Activated CD4-positive, alpha-beta memory T cell treated with anti-CD3 and anti-CD28 coated beads, Interleukin-2, amount 10 ng/mL, durations not matched to agents 7 days and 5 days (primary cell): ENCODE measurements around the gene WDR35. TPM values are rescaled to one million over a fixed set of nuclear protein-coding genes. Genes with fewer than 3 reads are reported as not detected.

Experiments used
- CTCF ChIA-PET: fragments of 350-600 bp; sonication (Branson Sonifier 250); formaldehyde crosslinking; loops from one replicate; lab custom pipeline; 2021; ENCODE audit warnings: antibody characterized with exemption, inconsistent platforms; lab: Charles Lee
- POLR2A ChIA-PET: fragments of 350-600 bp; sonication (Branson Sonifier 250); formaldehyde crosslinking; loops from one replicate; lab custom pipeline; 2021; ENCODE audit warnings: antibody characterized with exemption; lab: Charles Lee
- DNase-seq: peaks from one replicate; pipeline ENCODE4 v3.0.0-alpha.2; 2020
- H3K27ac Mint-ChIP-seq: one replicate; pipeline ENCODE4 v1.8.0; 2021; ENCODE audit warnings: mild to moderate bottlenecking, mixed read lengths
- H3K27me3 Mint-ChIP-seq: one replicate; pipeline ENCODE4 v1.8.0; 2021; ENCODE audit warnings: mixed read lengths
- H3K36me3 Mint-ChIP-seq: one replicate; pipeline ENCODE4 v1.8.0; 2021; ENCODE audit warnings: low read depth, mixed read lengths
- H3K4me1 Mint-ChIP-seq: one replicate; pipeline ENCODE4 v1.8.0; 2021; ENCODE audit warnings: mixed read lengths
- H3K4me3 Mint-ChIP-seq: one replicate; pipeline ENCODE4 v1.8.0; 2021; ENCODE audit warnings: mild to moderate bottlenecking, mixed read lengths
- H3K9me3 Mint-ChIP-seq: one replicate; pipeline ENCODE4 v1.8.0; 2021; ENCODE audit warnings: mixed read lengths
- total RNA-seq, 2 experiments: library from RNA; stranded (reverse); gene quantifications; one replicate each; pipeline ENCODE4 v1.2.3, GENCODE V29; 2021

WDR35 gene
- total RNA-seq, 2 experiments from 2014 or later, result 4.5 to 4.7 TPM

DNA sequence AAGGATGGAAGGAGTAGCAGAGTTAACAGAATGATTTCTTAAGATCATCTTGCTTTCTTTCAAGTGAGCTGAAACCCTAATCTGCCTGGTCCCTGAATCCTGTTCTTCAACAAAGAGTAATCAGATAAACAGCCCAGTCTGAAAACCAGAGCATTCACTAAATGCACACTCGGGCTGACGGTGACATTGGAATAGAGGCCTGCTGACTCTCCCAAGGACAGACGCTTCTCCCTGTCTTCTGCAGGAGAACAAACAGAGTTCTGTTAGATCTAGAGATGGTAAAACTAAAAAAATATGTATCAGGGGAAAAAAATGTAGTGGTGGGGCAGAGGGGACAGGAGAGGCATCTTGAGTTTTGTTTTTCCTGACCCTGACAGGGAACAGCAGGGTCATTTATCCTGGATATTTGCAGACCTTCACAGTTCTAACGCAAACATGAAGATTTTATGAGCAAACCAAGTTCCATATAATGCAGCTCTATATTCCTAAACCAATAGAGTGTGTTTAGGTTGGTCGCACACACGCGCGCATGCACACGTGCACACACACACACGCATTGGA lies 15.2 kb upstream of the WDR35 start:
- no peak for DNase-seq
- Mint-ChIP-seq H3K4me1 (no peaks in the 10 kb centered on the region), H3K9me3 (no peaks in the 10 kb centered on the region), H3K27ac (no peak overlapping the region), H3K36me3 (no peaks in the 10 kb centered on the region), H3K27me3 (peaks cover 26% of the 10 kb centered on the region), H3K4me3 (no peak overlapping the region)
- ChIA-PET CTCF (interaction anchor here (1.3 kb wide), 1 partner anchor 10 kb away, joined by 5 read pairs; no protein-coding TSS in a partner anchor), POLR2A (no interaction called here)

DNA sequence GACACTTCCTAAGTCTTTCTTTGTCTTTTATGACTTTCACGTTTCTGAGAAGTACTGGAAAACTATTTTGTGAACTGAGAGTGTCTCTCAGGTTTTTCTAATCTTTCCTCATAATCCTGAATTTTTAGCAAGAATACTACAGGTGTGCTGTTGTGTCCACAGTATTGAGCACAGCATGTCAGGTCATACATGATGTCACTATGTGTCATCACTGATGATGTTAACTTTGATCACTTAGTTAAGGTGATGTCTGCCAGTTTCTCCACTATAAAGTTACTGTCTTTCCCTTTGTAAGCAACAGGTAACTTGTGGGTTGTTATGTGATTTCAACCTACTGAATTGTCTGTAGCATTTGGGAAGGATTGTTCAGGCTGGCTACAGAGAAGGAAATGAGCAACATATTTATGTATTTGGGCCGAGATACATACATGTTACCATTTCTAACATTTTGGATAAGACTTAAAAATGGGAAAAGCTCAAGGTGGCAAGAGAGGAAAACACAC lies 11.5 kb upstream of the WDR35 start:
- H3K27ac Mint-ChIP-seq, result no peak overlapping the region
- ChIA-PET CTCF (interaction anchor here (0.6 kb wide), 1 partner anchor 45 kb away, joined by 3 read pairs; no protein-coding TSS in a partner anchor), POLR2A (no interaction called here)
- DNase-seq, result no peak
- H3K4me1 Mint-ChIP-seq, result no peaks in the 10 kb centered on the region
- no peaks in the 10 kb centered on the region for H3K36me3 Mint-ChIP-seq
- H3K9me3 Mint-ChIP-seq, result no peaks in the 10 kb centered on the region
- H3K4me3 Mint-ChIP-seq, result no peak overlapping the region
- H3K27me3 Mint-ChIP-seq, result peaks cover 32% of the 10 kb centered on the region

DNA sequence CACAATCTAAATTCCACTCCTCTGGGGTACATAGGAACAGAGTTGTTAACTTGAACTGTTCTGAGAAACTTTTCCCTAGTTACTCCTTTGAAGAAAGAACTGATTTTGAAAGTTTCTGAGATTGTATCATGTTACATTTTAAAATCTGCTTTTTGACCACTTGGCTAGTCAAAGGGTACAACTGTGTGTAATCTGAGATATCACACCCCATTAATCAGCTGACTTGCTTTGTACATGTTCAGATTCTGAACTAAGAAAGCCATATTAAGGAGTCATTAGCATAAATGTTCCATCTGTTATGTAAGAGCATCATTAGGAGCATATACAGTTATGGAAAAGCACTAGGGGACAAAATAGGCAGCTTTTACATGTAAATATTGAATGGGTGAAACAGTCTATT lies 3.8 kb upstream of the WDR35 start:
- Mint-ChIP-seq H3K27me3 (peaks cover 37% of the 10 kb centered on the region), H3K4me3 (no peak overlapping the region), H3K36me3 (peaks cover 3% of the 10 kb centered on the region), H3K27ac (no peak overlapping the region), H3K9me3 (no peaks in the 10 kb centered on the region), H3K4me1 (peaks cover 22% of the 10 kb centered on the region)
- no peak for DNase-seq
- POLR2A ChIA-PET, result no interaction called here
- CTCF ChIA-PET, result interaction anchor here (0.8 kb wide), 1 partner anchor 39 kb away, joined by 3 read pairs; no protein-coding TSS in a partner anchor

DNA sequence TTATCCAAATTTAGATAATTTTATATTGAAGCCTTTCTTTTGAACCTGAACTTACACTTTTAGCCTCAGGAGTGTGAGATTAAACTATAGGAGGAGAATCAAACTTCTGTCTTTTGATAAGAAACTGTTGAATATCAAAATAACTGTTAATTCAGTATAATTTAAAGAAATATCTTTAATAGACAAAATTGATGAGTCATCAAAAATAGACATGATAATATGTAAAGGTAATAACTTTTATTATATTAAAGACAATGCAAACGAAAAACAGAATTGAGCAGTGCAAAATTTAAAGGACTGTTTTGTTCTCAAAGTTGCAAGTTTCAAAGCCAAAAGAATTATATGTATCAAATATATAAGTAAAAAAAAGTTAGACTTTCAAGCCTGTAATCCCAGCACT lies 2.0 kb upstream of the WDR35 start:
- H3K36me3 Mint-ChIP-seq, result peaks cover 3% of the 10 kb centered on the region
- H3K4me3 Mint-ChIP-seq, result no peak overlapping the region
- peaks cover 31% of the 10 kb centered on the region for H3K4me1 Mint-ChIP-seq
- no peaks in the 10 kb centered on the region for H3K9me3 Mint-ChIP-seq
- ChIA-PET CTCF (no interaction called here), POLR2A (no interaction called here)
- peaks cover 32% of the 10 kb centered on the region for H3K27me3 Mint-ChIP-seq
- H3K27ac Mint-ChIP-seq, result no peak overlapping the region
- no peak for DNase-seq

DNA sequence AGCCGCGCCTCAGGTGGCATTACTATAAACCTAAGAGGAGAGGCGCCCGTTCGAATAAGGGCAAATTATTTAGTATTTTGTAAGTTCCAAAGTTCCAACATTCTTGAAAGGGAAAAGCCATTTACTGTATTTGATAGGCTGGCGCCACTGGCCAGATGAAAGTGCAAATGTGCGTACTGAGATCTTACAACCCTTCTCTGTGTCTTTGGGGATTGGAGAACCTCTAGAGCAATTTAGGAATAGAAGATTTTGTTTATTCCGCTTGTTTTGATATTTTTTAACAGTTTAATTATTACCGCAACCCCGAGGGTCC lies 467 bp upstream of the WDR35 start:
- Mint-ChIP-seq H3K27ac (no peak overlapping the region), H3K9me3 (no peaks in the 10 kb centered on the region), H3K27me3 (peaks cover 27% of the 10 kb centered on the region), H3K4me1 (peaks cover 31% of the 10 kb centered on the region), H3K36me3 (peaks cover 3% of the 10 kb centered on the region), H3K4me3 (peak overlapping the region; percentile 85)
- no peak for DNase-seq
- POLR2A ChIA-PET, result interaction anchor here (1.0 to 2.7 kb wide), 6 partner anchors 22 to 643 kb away, joined by 3 to 13 read pairs (median 3); partner anchors contain the start of genes LAPTM4A and TTC32
- CTCF ChIA-PET, result interaction anchor here (1.3 kb wide), 1 partner anchor 25 kb away, joined by 6 read pairs; no protein-coding TSS in a partner anchor

DNA sequence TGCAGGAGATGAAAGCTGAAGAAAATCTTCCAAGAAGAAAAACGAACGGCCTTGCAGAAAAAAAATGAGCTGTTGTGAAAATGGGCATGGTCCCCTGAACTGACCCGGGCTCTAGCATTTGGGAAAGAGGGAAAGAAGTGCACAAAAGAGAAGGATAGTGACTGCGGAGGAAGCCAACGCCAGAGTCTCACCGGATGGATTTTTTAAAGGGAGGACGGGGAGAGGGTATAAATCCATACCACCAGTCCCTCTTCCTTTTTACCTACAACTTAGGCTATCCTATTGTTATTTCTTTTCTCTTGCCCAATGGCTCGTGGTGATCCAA lies 601 bp downstream of the WDR35 start:
- DNase-seq, result no peak
- H3K27ac Mint-ChIP-seq, result peak overlapping the region; percentile 53
- no peaks in the 10 kb centered on the region for H3K9me3 Mint-ChIP-seq
- peaks cover 24% of the 10 kb centered on the region for H3K27me3 Mint-ChIP-seq
- CTCF ChIA-PET, result interaction anchor here (1.3 kb wide), 1 partner anchor 26 kb away, joined by 6 read pairs; no protein-coding TSS in a partner anchor
- H3K36me3 Mint-ChIP-seq, result peaks cover 3% of the 10 kb centered on the region
- POLR2A ChIA-PET, result interaction anchor here (1.0 to 2.7 kb wide), 6 partner anchors 62 to 834 kb away, joined by 3 to 13 read pairs (median 3); partner anchors contain the start of genes LAPTM4A, LDAH and TTC32
- H3K4me3 Mint-ChIP-seq, result peak overlapping the region; percentile 85
- peaks cover 31% of the 10 kb centered on the region for H3K4me1 Mint-ChIP-seq

DNA sequence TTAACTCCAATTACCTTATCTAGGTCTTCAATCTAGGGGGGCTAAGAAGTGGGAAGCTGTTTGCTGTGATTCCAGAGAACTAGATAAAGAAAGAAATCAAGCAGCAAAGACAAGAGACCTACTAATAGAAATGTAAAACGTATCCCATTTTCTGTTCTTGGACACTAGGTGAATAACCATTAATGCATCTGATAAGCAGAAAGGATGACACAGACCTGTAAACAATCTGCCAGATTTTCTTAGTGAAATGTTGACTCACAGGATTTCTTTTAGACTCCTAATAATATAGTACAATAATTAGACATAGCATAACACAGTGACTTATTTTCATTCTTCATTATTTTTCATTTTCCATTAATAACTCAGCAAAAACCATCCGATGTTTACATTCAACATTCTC lies 1.3 kb downstream of the WDR35 start:
- ChIA-PET POLR2A (interaction anchor here (0.6 to 2.7 kb wide), 3 partner anchors 11 to 834 kb away, joined by 3 to 13 read pairs (median 3); partner anchors contain the start of genes LDAH and TTC32), CTCF (interaction anchor here (1.0 kb wide), 1 partner anchor 27 kb away, joined by 3 read pairs; no protein-coding TSS in a partner anchor)
- Mint-ChIP-seq H3K27me3 (peaks cover 18% of the 10 kb centered on the region), H3K27ac (no peak overlapping the region), H3K9me3 (no peaks in the 10 kb centered on the region), H3K4me1 (peaks cover 31% of the 10 kb centered on the region), H3K4me3 (peak overlapping the region; percentile 85), H3K36me3 (peaks cover 3% of the 10 kb centered on the region)
- DNase-seq, result no peak

DNA sequence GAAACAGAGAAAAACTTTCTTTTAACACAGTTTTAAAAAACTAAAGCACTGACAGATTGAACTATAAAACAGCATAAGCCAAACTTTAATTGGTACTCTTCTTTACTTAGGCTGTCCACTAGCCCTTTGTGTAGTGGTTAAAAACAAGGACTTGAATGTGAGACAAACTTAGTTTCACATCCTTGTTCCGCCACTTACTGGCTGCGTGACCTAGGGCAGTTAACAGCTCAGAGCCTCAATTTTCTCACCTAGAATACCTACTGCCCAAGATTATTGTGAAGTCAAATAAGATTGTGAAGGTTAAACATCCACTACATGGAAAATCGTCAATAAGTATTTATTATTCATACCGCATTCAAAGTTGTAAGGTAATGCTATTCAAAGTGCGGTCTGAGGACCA lies 2.0 kb downstream of the WDR35 start:
- POLR2A ChIA-PET, result interaction anchor here (2.7 kb wide), 1 partner anchor 88 kb away, joined by 13 read pairs; the partner anchor contains the start of gene TTC32
- peaks cover 13% of the 10 kb centered on the region for H3K27me3 Mint-ChIP-seq
- no peak overlapping the region for H3K4me3 Mint-ChIP-seq
- H3K4me1 Mint-ChIP-seq, result peaks cover 31% of the 10 kb centered on the region
- H3K9me3 Mint-ChIP-seq, result no peaks in the 10 kb centered on the region
- CTCF ChIA-PET, result interaction anchor here (1.0 kb wide), 1 partner anchor 28 kb away, joined by 3 read pairs; no protein-coding TSS in a partner anchor
- no peak overlapping the region for H3K27ac Mint-ChIP-seq
- no peak for DNase-seq
- H3K36me3 Mint-ChIP-seq, result peaks cover 3% of the 10 kb centered on the region

DNA sequence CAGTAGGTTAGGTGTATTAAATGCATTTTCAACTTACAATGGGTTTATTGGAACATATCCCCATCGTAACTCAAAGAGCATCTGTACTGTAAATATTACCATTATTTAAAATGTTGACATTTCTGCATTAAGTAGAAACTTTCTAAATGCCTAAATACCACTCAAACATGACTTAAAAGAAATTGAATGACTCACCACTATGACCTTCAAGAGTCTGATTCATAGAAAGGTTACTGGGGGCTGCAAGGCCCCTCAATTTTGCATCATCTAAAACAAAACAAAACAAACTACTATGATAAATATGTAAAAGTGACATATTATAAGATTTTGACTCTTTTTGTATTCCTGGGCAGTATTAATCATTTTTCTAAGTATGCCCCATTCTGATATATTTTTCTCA lies 7.6 kb downstream of the WDR35 start:
- no peak overlapping the region for H3K27ac Mint-ChIP-seq
- ChIA-PET POLR2A (no interaction called here), CTCF (no interaction called here)
- no peaks in the 10 kb centered on the region for H3K9me3 Mint-ChIP-seq
- no peak for DNase-seq
- H3K36me3 Mint-ChIP-seq, result peaks cover 2% of the 10 kb centered on the region
- no peak overlapping the region for H3K4me3 Mint-ChIP-seq
- H3K4me1 Mint-ChIP-seq, result peaks cover 3% of the 10 kb centered on the region
- no peaks in the 10 kb centered on the region for H3K27me3 Mint-ChIP-seq

DNA sequence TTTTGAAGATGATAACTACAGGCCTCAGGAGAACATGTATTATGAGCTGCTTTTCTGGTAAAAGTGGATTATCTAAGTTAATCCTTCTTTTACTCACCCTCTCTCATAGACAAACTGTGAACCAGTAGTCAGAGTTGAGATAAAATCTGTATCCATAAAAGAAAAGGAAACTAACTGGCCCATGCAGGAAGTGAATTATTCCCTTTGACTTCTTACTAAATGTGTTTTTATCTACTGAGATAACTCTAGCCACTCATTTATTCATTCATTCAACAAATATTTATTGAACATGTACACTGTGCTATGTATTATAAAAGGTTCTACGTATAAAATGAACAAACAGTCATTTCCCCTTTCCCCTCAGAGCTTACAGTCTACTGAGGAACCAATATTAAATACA lies 10.0 kb downstream of the WDR35 start:
- H3K4me3 Mint-ChIP-seq, result no peak overlapping the region
- H3K27ac Mint-ChIP-seq, result no peak overlapping the region
- peaks cover 4% of the 10 kb centered on the region for H3K36me3 Mint-ChIP-seq
- peaks cover 3% of the 10 kb centered on the region for H3K4me1 Mint-ChIP-seq
- no peak for DNase-seq
- POLR2A ChIA-PET, result no interaction called here
- CTCF ChIA-PET, result no interaction called here
- H3K9me3 Mint-ChIP-seq, result no peaks in the 10 kb centered on the region
- no peaks in the 10 kb centered on the region for H3K27me3 Mint-ChIP-seq

DNA sequence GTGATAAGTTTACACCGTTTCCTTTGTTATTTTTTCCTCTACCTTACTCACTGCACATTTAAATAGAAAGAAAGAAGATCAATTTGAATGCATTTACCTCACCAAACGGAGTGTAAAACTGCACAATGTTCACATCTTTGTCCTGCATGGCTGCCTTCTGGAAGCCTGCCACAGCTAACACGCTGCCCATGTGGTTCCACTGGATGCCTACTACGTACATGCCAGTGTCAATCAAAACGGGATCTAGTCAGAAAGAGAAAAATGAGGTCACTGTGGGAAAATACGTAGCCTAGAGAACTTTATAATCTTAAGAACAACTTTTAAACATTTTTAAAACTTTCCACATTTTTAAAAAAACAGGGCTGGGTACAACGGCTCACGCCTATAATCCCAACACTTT lies 16.4 kb downstream of the WDR35 start:
- peaks cover 6% of the 10 kb centered on the region for H3K36me3 Mint-ChIP-seq
- no peaks in the 10 kb centered on the region for H3K27me3 Mint-ChIP-seq
- H3K4me1 Mint-ChIP-seq, result peaks cover 13% of the 10 kb centered on the region
- no peak overlapping the region for H3K4me3 Mint-ChIP-seq
- H3K9me3 Mint-ChIP-seq, result no peaks in the 10 kb centered on the region
- no peak for DNase-seq
- ChIA-PET CTCF (no interaction called here), POLR2A (no interaction called here)
- no peak overlapping the region for H3K27ac Mint-ChIP-seq

DNA sequence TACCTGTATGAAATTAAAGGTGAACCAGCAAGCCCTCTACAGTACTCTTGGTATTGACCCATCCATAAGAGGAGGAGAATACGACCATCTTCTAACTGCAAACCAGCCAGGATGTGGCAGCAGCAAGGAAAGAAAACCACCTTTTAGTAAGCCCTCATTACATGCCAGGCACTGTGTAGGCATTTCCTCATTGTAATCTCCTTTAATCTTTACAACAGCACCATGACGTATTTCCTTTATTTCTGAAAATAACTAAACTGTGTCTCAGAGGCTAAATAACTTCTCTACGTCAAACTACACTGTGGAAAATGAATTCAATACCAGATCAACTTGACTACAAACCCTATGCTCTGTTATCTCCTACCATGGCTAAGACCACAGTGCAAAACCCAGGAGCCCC lies 18.2 kb downstream of the WDR35 start:
- CTCF ChIA-PET, result interaction anchor here (1.0 kb wide), 1 partner anchor 16 kb away, joined by 3 read pairs; no protein-coding TSS in a partner anchor
- POLR2A ChIA-PET, result interaction anchor here (1.3 kb wide), 1 partner anchor 71 kb away, joined by 5 read pairs; no protein-coding TSS in a partner anchor
- Mint-ChIP-seq H3K4me3 (no peak overlapping the region), H3K36me3 (peaks cover 6% of the 10 kb centered on the region), H3K9me3 (no peaks in the 10 kb centered on the region), H3K27ac (peak overlapping the region; percentile 36), H3K27me3 (no peaks in the 10 kb centered on the region), H3K4me1 (peaks cover 13% of the 10 kb centered on the region)
- no peak for DNase-seq

DNA sequence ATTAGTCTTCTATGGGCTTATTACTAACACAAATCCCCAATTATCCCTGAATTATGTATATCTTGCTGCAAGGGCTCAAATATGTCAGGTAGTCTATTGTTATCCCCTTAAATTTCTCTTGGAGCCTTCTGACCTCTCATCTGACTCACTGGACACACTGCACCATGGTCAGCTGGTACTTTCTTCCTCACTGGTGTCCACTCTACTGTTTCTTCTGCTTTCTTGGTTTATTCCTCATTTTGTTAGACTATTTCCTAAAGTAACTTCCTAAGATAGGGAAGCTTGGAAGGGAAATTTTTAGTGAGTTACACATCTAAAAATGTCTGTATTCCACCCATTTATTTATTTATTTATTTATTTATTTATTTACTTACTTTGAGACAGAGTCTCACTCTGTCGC lies 26.5 kb downstream of the WDR35 start:
- no peaks in the 10 kb centered on the region for H3K4me1 Mint-ChIP-seq
- ChIA-PET POLR2A (no interaction called here), CTCF (interaction anchor here (2.7 kb wide), 1 partner anchor 52 kb away, joined by 8 read pairs; no protein-coding TSS in a partner anchor)
- no peaks in the 10 kb centered on the region for H3K27me3 Mint-ChIP-seq
- H3K27ac Mint-ChIP-seq, result no peak overlapping the region
- DNase-seq, result no peak
- H3K4me3 Mint-ChIP-seq, result no peak overlapping the region
- no peaks in the 10 kb centered on the region for H3K9me3 Mint-ChIP-seq
- H3K36me3 Mint-ChIP-seq, result no peaks in the 10 kb centered on the region
